Dermis blood vessel endothelial cell (primary cell): Measurements from ENCODE around the gene DGKG. TPM values are rescaled to one million over a fixed set of nuclear protein-coding genes. Genes with fewer than 3 reads are reported as not detected.

Experiments used
- DNase-seq: peaks from one replicate; pipeline ENCODE4 v3.0.0; 2010
- total RNA-seq: library from RNA; depleted of rRNA; stranded (reverse); fragments of >200 nt; gene quantifications from 2 replicates; pipeline ENCODE4 v1.2.3, GENCODE V29; 2014

DGKG gene
- total RNA-seq, 1 donor from 2014 or later = under 0.01 TPM

- DNase-seq = no peak
Measured at GRCh38 chr3:186200726-186201125, 161.3 kb downstream of the DGKG start.

- DNase-seq = no peak
Measured at GRCh38 chr3:186198442-186198841, 163.6 kb downstream of the DGKG start.

GRCh38 chr3:186194451-186194811, 167.6 kb downstream of the DGKG start:
- no peak for DNase-seq

GRCh38 chr3:186193534-186194450, 168.2 kb downstream of the DGKG start:
- no peak for DNase-seq

- no peak for DNase-seq
Measured at GRCh38 chr3:186192823-186193222, 169.2 kb downstream of the DGKG start.

- no peak for DNase-seq
Measured at GRCh38 chr3:186189492-186189891, 172.5 kb downstream of the DGKG start.

- no peak for DNase-seq
Measured at GRCh38 chr3:186187401-186188275, 174.4 kb downstream of the DGKG start.

- DNase-seq = no peak
Measured at GRCh38 chr3:186185194-186185787, 176.7 kb downstream of the DGKG start.

- no peak for DNase-seq
Measured at GRCh38 chr3:186184021-186184420, 178.0 kb downstream of the DGKG start.

GRCh38 chr3:186182850-186183249, 179.2 kb downstream of the DGKG start:
- no peak for DNase-seq

GRCh38 chr3:186181901-186182300, 180.1 kb downstream of the DGKG start:
- DNase-seq = no peak

- no peak for DNase-seq
Measured at GRCh38 chr3:186180891-186181481, 181.0 kb downstream of the DGKG start.

- DNase-seq = no peak
Measured at GRCh38 chr3:186180151-186180550, 181.9 kb downstream of the DGKG start.

GRCh38 chr3:186178412-186178811, 183.6 kb downstream of the DGKG start:
- DNase-seq = no peak

GRCh38 chr3:186176373-186176990, 185.6 kb downstream of the DGKG start:
- DNase-seq = no peak

GRCh38 chr3:186173224-186173815, 188.7 kb downstream of the DGKG start:
- no peak for DNase-seq

- DNase-seq = no peak
Measured at GRCh38 chr3:186172353-186172752, 189.7 kb downstream of the DGKG start.

- DNase-seq = no peak
Measured at GRCh38 chr3:186171521-186171920, 190.5 kb downstream of the DGKG start.

- no peak for DNase-seq
Measured at GRCh38 chr3:186170516-186170915, 191.5 kb downstream of the DGKG start.

GRCh38 chr3:186169379-186169778, 192.7 kb downstream of the DGKG start:
- DNase-seq = no peak

- DNase-seq = no peak
Measured at GRCh38 chr3:186168976-186169375, 193.1 kb downstream of the DGKG start.
